ENCODE measurements around the gene SLX1A.
"Not testable (repeated sequence)": the region's sequence is repeated elsewhere in the genome, so short reads cannot be mapped to it uniquely, and the experiment has no call there.

DNA sequence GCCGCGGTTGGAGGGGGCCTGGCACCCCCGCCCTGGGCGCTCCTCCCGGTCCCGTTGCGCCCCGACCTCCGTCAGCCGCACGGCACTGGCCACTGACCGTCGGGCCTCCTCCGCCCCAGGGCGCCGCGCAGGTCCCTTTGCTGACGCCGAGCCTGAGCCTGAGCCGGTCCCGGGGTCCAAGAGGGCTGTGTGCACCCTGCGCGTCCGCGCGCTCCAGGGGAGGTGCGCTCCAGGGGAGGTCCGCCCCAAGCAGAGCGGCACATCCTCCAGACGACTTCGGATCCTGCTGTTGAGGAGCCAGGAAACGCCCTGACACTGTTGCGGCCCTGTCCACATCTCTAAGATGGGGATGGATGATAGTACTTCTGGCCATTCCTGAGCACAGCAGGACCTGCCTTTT lies 12.6 kb downstream of the SLX1A start:
- TF ChIP-seq, protein P1, sequence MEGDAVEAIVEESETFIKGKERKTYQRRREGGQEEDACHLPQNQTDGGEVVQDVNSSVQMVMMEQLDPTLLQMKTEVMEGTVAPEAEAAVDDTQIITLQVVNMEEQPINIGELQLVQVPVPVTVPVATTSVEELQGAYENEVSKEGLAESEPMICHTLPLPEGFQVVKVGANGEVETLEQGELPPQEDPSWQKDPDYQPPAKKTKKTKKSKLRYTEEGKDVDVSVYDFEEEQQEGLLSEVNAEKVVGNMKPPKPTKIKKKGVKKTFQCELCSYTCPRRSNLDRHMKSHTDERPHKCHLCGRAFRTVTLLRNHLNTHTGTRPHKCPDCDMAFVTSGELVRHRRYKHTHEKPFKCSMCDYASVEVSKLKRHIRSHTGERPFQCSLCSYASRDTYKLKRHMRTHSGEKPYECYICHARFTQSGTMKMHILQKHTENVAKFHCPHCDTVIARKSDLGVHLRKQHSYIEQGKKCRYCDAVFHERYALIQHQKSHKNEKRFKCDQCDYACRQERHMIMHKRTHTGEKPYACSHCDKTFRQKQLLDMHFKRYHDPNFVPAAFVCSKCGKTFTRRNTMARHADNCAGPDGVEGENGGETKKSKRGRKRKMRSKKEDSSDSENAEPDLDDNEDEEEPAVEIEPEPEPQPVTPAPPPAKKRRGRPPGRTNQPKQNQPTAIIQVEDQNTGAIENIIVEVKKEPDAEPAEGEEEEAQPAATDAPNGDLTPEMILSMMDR (IDR thresholded peaks at IDR 0.05) = not testable (repeated sequence)
- not testable (repeated sequence) for TF ChIP-seq POLR2A (IDR thresholded peaks at IDR 0.05)
